PC-9 (cell line): ENCODE measurements around the gene LIX1L. TPM values are rescaled to one million over a fixed set of nuclear protein-coding genes. Genes with fewer than 3 reads are reported as not detected.
A peak's percentile ranks its signal among the peaks of the same experiment; 100 is the strongest.

Experiments used
- BruUV-seq: library from RNA; stranded (reverse); fragments of 400-500 nt; replicated peaks from 2 replicates; lab custom pipeline; 2021; lab: Mats Ljungman, UMichigan
- CTCF ChIA-PET: fragments of 300-600 bp; sonication (Branson Sonifier 250); formaldehyde crosslinking; loops from one replicate; lab custom pipeline; 2022; ENCODE audit warnings: antibody characterized with exemption; lab: Charles Lee
- POLR2A ChIA-PET: fragments of 300-600 bp; sonication (Branson Sonifier 250); formaldehyde crosslinking; loops from one replicate; lab custom pipeline; 2022; ENCODE audit warnings: antibody characterized with exemption; ENCODE audit not compliant: unreplicated experiment; lab: Charles Lee
- DNase-seq, 2 experiments: peaks; one replicate each; pipeline versions ENCODE4 v3.0.0 to v3.0.0-alpha.2; 2015 to 2022; ENCODE audit warnings: mixed read lengths in 1 of 2
- H2AFZ ChIP-seq: fragments of 200-600 bp; sonication (generic); 2 replicates; pipeline ENCODE4 v1.8.1; 2017; ENCODE audit warnings: antibody characterized with exemption
- H3F3A ChIP-seq: fragments of 200-600 bp; sonication (generic); 2 replicates; pipeline ENCODE4 v1.8.1; 2017; ENCODE audit warnings: antibody characterized with exemption, mild to moderate bottlenecking, low read depth; ENCODE audit not compliant: insufficient read depth
- H3K27ac ChIP-seq: fragments of 200-600 bp; sonication (generic); 2 replicates; pipeline ENCODE4 v1.6.1; 2016; ENCODE audit warnings: mixed run types
- H3K27me3 ChIP-seq: fragments of 200-600 bp; sonication (generic); 2 replicates; pipeline ENCODE4 v1.6.1; 2016; ENCODE audit warnings: low read depth, mixed run types; ENCODE audit not compliant: insufficient read depth
- H3K36me3 ChIP-seq: fragments of 200-600 bp; sonication (generic); 2 replicates; pipeline ENCODE4 v1.6.1; 2016; ENCODE audit warnings: low read depth, mixed run types
- H3K4me1 ChIP-seq: fragments of 200-600 bp; sonication (generic); replicated peaks from 2 replicates; pipeline ENCODE4 v1.6.1; 2016; ENCODE audit warnings: mixed run types; ENCODE audit not compliant: insufficient read depth
- H3K4me2 ChIP-seq: fragments of 200-600 bp; sonication (generic); 2 replicates; pipeline ENCODE4 v1.6.1; 2017; ENCODE audit warnings: mixed run types
- H3K4me3 ChIP-seq: fragments of 200-600 bp; sonication (generic); 2 replicates; pipeline ENCODE4 v1.6.1; 2016; ENCODE audit warnings: mixed run types
- H3K79me2 ChIP-seq: fragments of 200-600 bp; sonication (generic); 2 replicates; pipeline ENCODE4 v1.6.1; 2017; ENCODE audit warnings: low read depth, mixed run types
- H3K9me2 ChIP-seq: fragments of 200-600 bp; sonication (generic); 2 replicates; pipeline ENCODE4 v1.8.1; 2017; ENCODE audit warnings: mild to moderate bottlenecking; ENCODE audit not compliant: insufficient read depth
- H3K9me3 ChIP-seq: fragments of 200-600 bp; sonication (generic); 2 replicates; pipeline ENCODE4 v1.8.1; 2016; ENCODE audit warnings: low read depth; ENCODE audit not compliant: insufficient read depth
- H4K20me1 ChIP-seq: fragments of 200-600 bp; sonication (generic); 2 replicates; pipeline ENCODE4 v1.8.1; 2017; ENCODE audit not compliant: insufficient read depth
- EZH2 ChIP-seq: fragments of 200-600 bp; sonication (generic); IDR thresholded peaks from 2 replicates; pipeline ENCODE4 v1.8.0; 2017; ENCODE audit warnings: antibody characterized with exemption, low read depth
- intact Hi-C: fragments of 100-400 bp; cut with micrococcal nuclease; formaldehyde crosslinking; loops from one replicate; pipeline ENCODE4 v1.10.0; 2022; ENCODE audit not compliant: unreplicated experiment
- total RNA-seq: library from RNA; stranded (reverse); gene quantifications from 2 replicates; pipeline ENCODE4 v1.2.3, GENCODE V29; 2021
- TF ChIP-seq, protein P1 (sequence below): fragments of 200-600 bp; sonication (generic); conservative IDR thresholded peaks from 2 replicates; pipeline ENCODE4 v1.6.1; 2017; ENCODE audit warnings: mixed run types, antibody characterized with exemption, mild to moderate bottlenecking, moderate library complexity

LIX1L gene
- total RNA-seq, 1 experiment from 2014 or later, result 0.48 TPM

DNA sequence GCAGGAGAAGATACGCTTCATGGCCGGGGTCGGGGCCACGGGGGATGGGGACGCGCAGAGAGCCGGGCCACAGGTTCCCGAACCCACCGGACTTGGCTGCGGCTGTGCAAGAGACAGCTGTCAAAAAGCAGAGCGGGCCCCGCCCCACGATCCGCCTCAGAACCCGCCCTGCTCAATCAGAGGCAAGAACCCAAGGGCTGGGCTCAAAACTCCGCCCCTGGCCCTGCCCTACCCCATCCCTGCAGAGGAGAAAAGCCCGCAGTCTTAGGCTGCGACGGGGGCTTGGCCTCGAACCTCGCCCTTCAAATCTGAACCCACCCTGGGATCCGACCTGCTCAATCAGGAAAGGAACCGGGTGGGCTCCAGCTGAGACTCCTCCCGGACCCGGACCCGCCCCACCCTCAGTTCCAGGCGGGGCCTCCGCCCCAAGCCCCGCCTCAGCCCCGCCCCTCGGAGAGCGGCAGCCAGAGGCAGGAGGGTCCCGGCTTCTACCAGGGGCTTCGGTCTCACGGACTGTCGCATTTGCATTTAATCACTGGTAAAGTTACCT is 72.0 kb downstream of the LIX1L start, which contains the start of gene ANKRD35:
Gene ANKRD35 (minus strand): TSS at position 129 of the 550 bp plus-strand sequence. CDS start 108 bp downstream, at position 21.
- CTCF ChIA-PET, result no interaction called here
- no peak for TF ChIP-seq EZH2
- TF ChIP-seq, protein P1, sequence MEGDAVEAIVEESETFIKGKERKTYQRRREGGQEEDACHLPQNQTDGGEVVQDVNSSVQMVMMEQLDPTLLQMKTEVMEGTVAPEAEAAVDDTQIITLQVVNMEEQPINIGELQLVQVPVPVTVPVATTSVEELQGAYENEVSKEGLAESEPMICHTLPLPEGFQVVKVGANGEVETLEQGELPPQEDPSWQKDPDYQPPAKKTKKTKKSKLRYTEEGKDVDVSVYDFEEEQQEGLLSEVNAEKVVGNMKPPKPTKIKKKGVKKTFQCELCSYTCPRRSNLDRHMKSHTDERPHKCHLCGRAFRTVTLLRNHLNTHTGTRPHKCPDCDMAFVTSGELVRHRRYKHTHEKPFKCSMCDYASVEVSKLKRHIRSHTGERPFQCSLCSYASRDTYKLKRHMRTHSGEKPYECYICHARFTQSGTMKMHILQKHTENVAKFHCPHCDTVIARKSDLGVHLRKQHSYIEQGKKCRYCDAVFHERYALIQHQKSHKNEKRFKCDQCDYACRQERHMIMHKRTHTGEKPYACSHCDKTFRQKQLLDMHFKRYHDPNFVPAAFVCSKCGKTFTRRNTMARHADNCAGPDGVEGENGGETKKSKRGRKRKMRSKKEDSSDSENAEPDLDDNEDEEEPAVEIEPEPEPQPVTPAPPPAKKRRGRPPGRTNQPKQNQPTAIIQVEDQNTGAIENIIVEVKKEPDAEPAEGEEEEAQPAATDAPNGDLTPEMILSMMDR, result no peak
- peak within 1 kb of the TSS; percentile 89 for H3K4me2 ChIP-seq
- DNase-seq, result peak; percentile 59 to 71
- POLR2A ChIA-PET, result no interaction called here
- intact Hi-C loops, result no loop called here
- H2AFZ ChIP-seq, result peak within 1 kb of the TSS; percentile 91
- peak within 1 kb of the TSS; percentile 58 for H3K4me3 ChIP-seq
- H3K79me2 ChIP-seq, result no peaks in the 10 kb centered on the region
- peaks cover 32% of the 10 kb centered on the region for H3K4me1 ChIP-seq
- H3F3A ChIP-seq, result peaks cover 14% of the 10 kb centered on the region
- no peaks in the 10 kb centered on the region for H4K20me1 ChIP-seq
- no peaks in the 10 kb centered on the region for H3K9me2 ChIP-seq
- no peak within 1 kb of the TSS for H3K27ac ChIP-seq
- BruUV-seq, result no TSS peak
- no peaks in the 10 kb centered on the region for H3K27me3 ChIP-seq
- H3K9me3 ChIP-seq, result no peaks in the 10 kb centered on the region
- H3K36me3 ChIP-seq, result no peaks in the 10 kb centered on the region

GRCh38 chr1:145884675-145885074 is 73.1 kb downstream of the LIX1L start:
- intact Hi-C loops, result no loop called here
- no peak for DNase-seq
- ChIA-PET CTCF (no interaction called here), POLR2A (no interaction called here)
- Histone ChIP-seq H3K79me2 (no peaks in the 10 kb centered on the region), H3K27me3 (no peaks in the 10 kb centered on the region), H3K4me2 (no peak overlapping the region), H3K36me3 (no peaks in the 10 kb centered on the region), H3K4me1 (peaks cover 30% of the 10 kb centered on the region), H3K9me3 (no peaks in the 10 kb centered on the region), H3K4me3 (no peak overlapping the region), H2AFZ (no peak overlapping the region), H3F3A (peaks cover 14% of the 10 kb centered on the region; the same call in 1 of the 2 replicates), H3K9me2 (no peaks in the 10 kb centered on the region), H4K20me1 (no peaks in the 10 kb centered on the region), H3K27ac (no peak overlapping the region)
- TF ChIP-seq, protein P1, result no peak
- TF ChIP-seq EZH2, result no peak
- no TSS peak for BruUV-seq

Other genes starting within 250 kb of the LIX1L start
- gene CD160, start 238.5 kb downstream of the LIX1L start, total RNA-seq, result not detected in 2 replicates
- gene RNF115, start 133.9 kb downstream of the LIX1L start, total RNA-seq, result 8.8 and 11.0 TPM in 2 replicates
- gene POLR3C, start 133.8 kb downstream of the LIX1L start, total RNA-seq, result 21.2 and 21.4 TPM in 2 replicates
- gene NUDT17, start 112.4 kb downstream of the LIX1L start, total RNA-seq, result 1.0 and 1.5 TPM in 2 replicates
- 44.3 and 57.8 TPM in 2 replicates for gene PIAS3, start 98.9 kb downstream of the LIX1L start, total RNA-seq
- gene ANKRD35, start 72.2 kb downstream of the LIX1L start, total RNA-seq, result 0.78 and 1.2 TPM in 2 replicates
- gene ITGA10, start 48.0 kb downstream of the LIX1L start, total RNA-seq, result 0.33 and 0.88 TPM in 2 replicates
- gene PEX11B, start 39.3 kb downstream of the LIX1L start, total RNA-seq, result 19.7 and 19.8 TPM in 2 replicates
- 129 and 181 TPM in 2 replicates for gene RBM8A, start 30.5 kb downstream of the LIX1L start, total RNA-seq
- 0.33 and 0.50 TPM in 2 replicates for gene ANKRD34A, start 6.6 kb upstream of the LIX1L start, total RNA-seq
- 7.2 and 10.6 TPM in 2 replicates for gene POLR3GL, start 6.7 kb upstream of the LIX1L start, total RNA-seq
- gene TXNIP, start 38.6 kb upstream of the LIX1L start, total RNA-seq, result 95.7 and 131 TPM in 2 replicates
- not detected in 2 replicates for gene HJV, start 63.7 kb upstream of the LIX1L start, total RNA-seq
- gene NBPF10, start 186.8 kb upstream of the LIX1L start, total RNA-seq, result 5.0 and 5.7 TPM in 2 replicates